HepG2 (cell line): ENCODE results near the gene ARHGAP23.

Experiments used
- EZH2 ChIP-seq: conservative IDR thresholded peaks from 2 replicates; pipeline ENCODE4 v1.6.1; 2012; ENCODE audit warnings: mild to moderate bottlenecking, low read depth, low read length, moderate library complexity
- POLR2A ChIP-seq, 2 experiments: IDR thresholded peaks; 2 replicates each; pipeline ENCODE4 v1.6.1; 2011; ENCODE audit warnings: low read depth in 2 of 2, low read length in 2 of 2, mild to moderate bottlenecking in 1 of 2, moderate library complexity in 1 of 2; ENCODE audit not compliant: insufficient read depth in 1 of 2
- PRPF4 ChIP-seq: fragments of 200-400 bp; formaldehyde crosslinking; IDR thresholded peaks from 2 replicates; pipeline ENCODE4 v1.6.1; 2016; ENCODE audit warnings: low read length, low read depth; ENCODE audit not compliant: poor library complexity, severe bottlenecking
- SAP130 ChIP-seq: IDR thresholded peaks from 2 replicates; pipeline ENCODE4 v1.6.1; 2016; ENCODE audit warnings: low read depth
- ZNF589 ChIP-seq: sonication (generic); formaldehyde crosslinking; conservative IDR thresholded peaks from 2 replicates; pipeline ENCODE4 v1.8.0; 2022; ENCODE audit warnings: mild to moderate bottlenecking, moderate library complexity, missing genetic modification reagents

GRCh38 chr17:38542286-38542685 lies 114.0 kb downstream of the ARHGAP23 start:
- TF ChIP-seq ZNF589 (CRISPR knock-in tag) (no peak), EZH2 (no peak), PRPF4 (no peak), SAP130 (CRISPR knock-in tag) (no peak), POLR2A (IDR thresholded peaks at IDR 0.05; ENCODE audit: insufficient read depth in 1 of 2, low read depth in 2 of 2, low read length in 2 of 2) (no peak)
